ENCODE measurements around the gene DDX23.

The DDX23 gene

GRCh38 chr12:48823281-48823680 is 28.7 kb downstream of the DDX23 start:
- no peak for DNase-seq (ENCODE audit: low read depth)

DNA sequence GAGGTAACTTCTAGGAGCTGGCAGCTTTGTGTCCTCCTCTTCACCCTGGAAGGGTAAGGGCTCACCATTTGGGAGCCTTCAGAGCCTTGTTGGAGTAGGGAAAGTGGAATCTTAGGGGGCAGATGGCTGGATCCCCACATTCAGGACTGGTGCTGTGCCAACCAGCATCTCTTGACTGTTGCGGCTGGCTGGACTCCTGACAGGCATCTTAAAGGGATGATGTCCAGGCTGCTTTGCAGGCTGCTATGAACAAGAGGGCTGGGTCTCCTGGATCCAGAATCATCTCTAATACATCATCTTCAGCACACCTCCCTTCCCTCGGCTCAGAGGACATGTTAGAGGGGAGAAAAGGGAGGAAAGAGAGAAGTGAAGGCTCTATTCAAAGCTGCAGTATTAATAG is 29.3 kb downstream of the DDX23 start:
- no peak for DNase-seq (ENCODE audit: low read depth)

GRCh38 chr12:48822139-48822538 is 29.8 kb downstream of the DDX23 start:
- no peak for DNase-seq (ENCODE audit: low read depth)

- no peak for DNase-seq (ENCODE audit: low read depth)
Measured at GRCh38 chr12:48819986-48820725, 31.8 kb downstream of the DDX23 start.

GRCh38 chr12:48818831-48819590 is 33.0 kb downstream of the DDX23 start:
- DNase-seq (ENCODE audit: low read depth), result no peak

DNA sequence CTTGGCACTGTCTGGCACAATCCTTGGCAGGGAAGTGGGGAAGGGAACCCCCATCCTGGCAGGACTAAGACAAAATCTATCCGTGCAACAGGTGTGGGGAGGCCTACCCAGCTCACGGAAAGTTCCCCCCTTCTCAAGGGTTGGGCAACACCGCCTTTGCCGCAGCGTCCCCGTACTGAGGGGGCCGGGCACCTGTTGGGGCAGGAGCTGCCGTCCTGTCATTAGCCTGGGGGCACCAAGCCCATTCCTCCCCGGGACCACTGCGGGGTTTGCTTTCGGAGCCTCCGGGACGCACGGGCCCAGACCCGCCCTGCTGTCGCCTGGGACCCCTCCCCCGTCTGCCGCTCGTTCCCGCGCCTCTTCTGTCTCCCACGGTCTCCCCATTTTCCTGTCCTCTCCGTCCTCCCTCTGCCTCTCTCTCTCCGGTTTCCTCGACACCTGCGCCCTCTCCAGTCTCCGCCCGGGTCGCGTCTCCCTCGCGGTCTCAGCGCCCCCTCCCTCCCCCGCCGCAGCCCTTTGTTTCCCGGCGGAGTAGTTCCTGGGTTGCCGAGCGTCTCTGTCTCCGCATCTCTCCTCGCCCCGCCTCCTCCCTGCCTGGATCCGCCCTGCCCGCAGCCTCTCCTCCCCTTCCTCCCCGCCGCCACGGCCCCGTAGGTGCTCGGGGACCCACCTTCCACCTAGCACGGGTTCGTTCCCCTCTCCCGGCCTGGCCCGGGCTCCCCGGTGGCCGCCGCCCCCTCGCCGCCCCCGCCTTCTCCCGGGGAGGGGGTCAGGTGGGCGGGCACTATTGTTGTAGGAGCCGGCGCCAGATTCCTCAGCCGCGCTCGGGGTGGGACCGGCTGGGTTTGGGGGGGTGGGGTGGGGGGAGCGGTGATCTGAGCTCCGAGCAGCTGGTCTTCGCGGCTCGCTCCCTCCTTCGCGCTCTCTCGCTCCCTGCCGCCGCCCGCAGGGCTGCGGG is 33.8 kb downstream of the DDX23 start, which contains the start of gene CACNB3:
CACNB3 (plus strand) TSS at position 624 of the 958 bp plus-strand sequence. CDS start 434 bp downstream, outside the sequence.
- DNase-seq (ENCODE audit: low read depth), result peak; percentile 56

DNA sequence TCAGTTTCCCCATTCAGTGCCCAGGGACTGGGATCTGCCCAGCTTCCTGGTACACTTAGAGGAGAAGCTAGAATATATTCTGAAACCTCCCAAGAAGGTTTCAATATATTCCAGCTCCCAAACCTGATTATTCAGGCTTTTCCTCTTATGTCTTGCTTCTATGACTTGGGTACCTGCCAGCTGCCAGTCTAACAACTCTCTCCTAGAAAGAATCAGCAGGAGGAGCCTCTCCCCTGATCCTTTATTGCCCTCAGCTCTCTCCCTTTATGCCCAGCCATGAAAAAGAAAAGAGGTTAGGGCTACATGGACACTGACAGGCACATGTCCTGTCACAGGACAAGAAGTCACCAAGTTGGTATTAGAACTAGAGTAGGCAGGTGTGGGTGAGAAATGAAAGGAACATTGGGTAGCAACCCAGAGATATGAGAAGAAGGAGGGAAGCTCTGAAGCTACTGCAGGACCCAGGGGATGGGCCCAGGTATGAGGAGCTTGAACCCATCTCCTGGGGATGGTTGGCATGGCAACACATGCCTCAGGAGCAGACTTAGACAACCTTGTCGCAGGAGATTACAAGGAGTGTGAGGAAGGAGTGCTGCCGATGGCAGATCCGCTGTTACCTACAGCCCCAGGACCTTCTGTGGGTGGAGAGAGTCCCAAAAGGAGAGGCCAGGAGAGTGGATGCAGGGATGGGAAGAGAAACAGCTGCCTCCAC is 35.7 kb downstream of the DDX23 start:
- no peak for DNase-seq (ENCODE audit: low read depth)

DNA sequence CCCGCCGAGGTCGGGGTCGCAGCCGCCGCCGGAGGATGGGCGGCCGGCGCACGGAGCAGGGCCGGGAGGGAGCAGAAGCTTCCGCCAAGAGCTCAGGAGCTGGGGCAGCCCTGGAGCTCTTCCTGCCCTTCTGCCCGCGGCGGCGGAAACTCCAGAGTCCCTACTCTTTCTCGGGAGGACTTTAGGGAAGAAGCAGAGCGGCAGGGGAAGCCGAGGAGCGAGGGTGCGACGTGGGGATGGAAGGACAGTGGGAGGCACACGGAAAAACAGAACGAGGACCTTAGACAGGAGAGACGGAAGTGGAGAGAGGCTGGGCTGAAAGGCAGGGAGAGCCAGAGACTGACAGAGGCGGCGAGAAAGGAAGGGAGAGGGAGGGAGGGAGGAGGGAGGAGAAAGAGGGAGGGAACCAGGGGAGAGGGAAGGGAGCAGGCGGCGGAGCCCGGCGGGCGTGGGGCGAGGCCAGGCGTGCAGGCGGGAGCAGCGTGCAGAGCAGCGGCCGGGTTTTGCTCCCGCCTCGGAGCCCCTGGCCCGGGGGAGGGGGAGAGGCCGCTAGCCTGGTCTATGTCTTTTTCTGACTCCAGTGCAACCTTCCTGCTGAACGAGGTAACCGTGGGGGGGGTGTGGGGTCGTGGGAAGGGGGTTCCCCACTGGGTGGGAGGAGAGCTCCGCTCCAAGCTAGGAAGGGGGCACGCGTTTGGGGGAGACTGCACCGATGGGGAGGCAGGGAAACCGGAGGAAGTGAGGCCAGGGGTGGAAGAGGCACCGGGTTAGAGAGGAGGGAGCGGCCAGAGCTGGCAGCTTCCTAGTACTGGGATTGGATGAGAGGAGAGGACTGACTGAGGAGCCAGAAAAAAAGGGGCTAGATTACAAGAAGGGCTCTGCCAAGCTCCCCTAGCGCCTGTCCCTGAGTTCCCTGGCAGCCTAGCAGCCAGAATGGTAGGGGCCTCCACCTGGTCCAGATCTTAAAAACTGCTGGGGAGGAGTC is 36.5 kb downstream of the DDX23 start:
- no peak for DNase-seq (ENCODE audit: low read depth)

DNA sequence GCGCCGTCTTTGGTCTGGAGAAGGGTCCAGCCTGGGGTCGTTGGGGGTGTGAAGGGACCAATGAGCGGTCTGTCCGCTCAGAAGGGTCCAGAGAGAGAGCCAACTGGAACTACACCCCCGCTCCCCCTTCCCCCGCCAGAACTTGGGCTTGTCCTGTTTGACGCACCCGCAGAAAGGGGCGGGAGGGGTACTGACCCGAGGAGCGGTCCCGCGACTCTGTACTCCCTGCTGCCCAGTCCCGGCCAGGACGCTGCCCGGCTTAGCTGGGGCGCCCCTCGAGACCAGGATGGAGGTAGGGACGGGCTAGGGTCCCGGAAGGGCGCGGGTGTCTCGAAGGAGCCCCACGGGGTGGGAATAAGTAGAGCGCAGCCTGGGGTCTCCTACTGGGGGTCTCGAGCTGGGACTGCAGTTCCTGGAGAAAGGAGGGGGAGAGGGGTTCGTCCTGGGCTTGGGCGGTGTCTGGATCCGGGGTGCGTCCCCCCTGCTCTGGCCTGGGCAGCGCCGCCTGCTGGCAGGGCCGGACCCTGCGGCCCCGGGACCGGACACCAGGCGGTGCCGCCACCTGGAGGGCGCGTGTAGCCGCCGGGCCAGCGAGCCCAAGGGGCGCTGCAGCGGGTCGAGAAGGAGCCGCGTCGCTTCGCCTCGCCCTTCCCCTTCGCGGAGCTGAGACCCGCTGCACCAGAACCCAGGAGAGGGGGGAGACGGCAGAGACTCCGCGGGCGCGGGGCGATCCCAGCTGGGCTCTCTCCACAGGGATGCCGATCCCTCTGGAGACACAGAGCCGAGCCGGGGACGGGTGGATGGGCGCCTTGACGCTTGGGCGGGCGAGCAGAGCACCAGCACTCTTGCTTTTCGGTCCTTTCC is 37.5 kb downstream of the DDX23 start:
- peak; percentile 40 for DNase-seq (ENCODE audit: low read depth)

- DNase-seq (ENCODE audit: low read depth), result no peak
Measured at GRCh38 chr12:48813465-48814261, 38.3 kb downstream of the DDX23 start.

- no peak for DNase-seq (ENCODE audit: low read depth)
Measured at GRCh38 chr12:48812389-48812788, 39.6 kb downstream of the DDX23 start.

DNA sequence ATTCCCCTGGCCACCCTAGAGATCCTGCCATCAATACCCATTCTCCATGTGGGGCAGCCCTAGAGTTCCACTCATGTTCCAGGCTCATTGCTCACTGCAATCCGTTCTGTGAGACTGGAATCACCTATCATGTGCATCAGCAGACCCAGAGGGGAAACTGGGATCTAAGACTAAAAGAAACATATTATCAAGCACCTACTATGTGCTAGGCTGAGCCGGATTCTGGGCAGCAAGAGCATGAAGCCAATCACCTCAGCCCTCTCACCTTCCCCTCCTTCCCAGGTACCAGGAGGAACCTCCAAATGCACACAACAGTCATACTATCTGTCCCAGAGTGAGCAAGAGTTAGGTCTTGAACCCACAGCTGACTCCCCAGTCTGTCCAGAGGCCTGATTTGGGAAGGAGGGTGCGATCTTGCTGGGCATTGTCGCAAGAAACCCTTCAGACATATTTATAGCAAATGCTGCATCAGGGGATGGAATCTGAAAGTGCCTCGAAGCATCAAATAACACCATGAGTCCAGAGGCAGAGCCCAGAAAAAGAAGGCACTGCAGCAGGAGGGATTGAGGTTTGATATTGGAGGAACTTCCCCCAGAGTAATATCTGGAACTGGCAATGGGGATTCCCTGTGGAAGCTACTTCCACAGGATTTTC is 40.4 kb downstream of the DDX23 start:
- DNase-seq (ENCODE audit: low read depth), result no peak

GRCh38 chr12:48810903-48811431 is 41.0 kb downstream of the DDX23 start:
- no peak for DNase-seq (ENCODE audit: low read depth)

- no peak for DNase-seq (ENCODE audit: low read depth)
Measured at GRCh38 chr12:48807981-48808380, 44.0 kb downstream of the DDX23 start.

GRCh38 chr12:48803675-48804074 is 48.3 kb downstream of the DDX23 start:
- no peak for DNase-seq (ENCODE audit: low read depth)

GRCh38 chr12:48800971-48801370 is 51.0 kb downstream of the DDX23 start:
- no peak for DNase-seq (ENCODE audit: low read depth)

DNA sequence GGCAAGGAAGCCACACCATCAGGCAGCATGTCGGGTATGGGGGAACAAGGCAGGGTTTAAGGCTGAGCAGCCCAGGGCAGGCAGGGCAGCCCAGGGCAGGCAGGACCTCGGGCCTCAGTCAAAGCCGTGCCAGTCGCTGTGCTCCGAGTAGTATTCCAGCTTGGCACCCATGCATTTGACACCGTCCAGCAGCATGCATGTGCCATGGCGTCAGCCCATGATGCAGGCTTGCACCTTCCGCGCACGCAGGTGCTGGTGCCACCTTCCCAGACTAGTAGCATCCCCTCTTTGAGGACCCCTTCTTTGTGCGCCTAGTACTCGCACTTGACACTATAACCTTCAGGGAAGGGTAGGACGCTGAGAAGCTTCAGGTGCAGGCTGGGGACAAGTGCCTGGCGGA is 51.5 kb downstream of the DDX23 start:
- no peak for DNase-seq (ENCODE audit: low read depth)

DNA sequence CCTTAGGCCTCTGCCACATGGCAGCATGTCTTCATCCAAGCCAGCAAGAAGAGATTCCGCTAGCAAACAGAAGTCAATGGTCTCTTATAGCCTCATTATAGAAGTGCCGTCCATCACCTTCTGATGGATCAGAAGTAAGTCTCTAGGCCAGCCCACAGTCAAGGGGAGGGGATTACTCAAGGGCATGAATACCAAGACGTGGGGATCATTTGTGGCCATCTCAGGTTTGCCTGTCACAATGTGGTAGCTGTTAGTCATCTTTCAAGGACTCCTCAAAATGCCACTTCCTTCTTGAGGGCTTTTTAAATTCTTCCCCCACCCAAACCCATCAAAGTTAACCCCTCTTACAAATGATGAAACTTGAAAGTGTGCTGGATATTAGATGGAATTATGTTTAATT is 55.0 kb downstream of the DDX23 start:
- DNase-seq (ENCODE audit: low read depth), result no peak
